Activated gamma-delta T cell treated with Interleukin-2 at 50 U/mL for 16 hours (primary cell): ENCODE data around the gene XK.
"Not testable (repeated sequence)": the region's sequence is repeated elsewhere in the genome, so short reads cannot be mapped to it uniquely, and the experiment has no call there.

Source experiments
- DNase-seq: peaks from one replicate; pipeline ENCODE4 v3.0.0-alpha.2; 2020

Gene XK, protein sequence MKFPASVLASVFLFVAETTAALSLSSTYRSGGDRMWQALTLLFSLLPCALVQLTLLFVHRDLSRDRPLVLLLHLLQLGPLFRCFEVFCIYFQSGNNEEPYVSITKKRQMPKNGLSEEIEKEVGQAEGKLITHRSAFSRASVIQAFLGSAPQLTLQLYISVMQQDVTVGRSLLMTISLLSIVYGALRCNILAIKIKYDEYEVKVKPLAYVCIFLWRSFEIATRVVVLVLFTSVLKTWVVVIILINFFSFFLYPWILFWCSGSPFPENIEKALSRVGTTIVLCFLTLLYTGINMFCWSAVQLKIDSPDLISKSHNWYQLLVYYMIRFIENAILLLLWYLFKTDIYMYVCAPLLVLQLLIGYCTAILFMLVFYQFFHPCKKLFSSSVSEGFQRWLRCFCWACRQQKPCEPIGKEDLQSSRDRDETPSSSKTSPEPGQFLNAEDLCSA

DNA sequence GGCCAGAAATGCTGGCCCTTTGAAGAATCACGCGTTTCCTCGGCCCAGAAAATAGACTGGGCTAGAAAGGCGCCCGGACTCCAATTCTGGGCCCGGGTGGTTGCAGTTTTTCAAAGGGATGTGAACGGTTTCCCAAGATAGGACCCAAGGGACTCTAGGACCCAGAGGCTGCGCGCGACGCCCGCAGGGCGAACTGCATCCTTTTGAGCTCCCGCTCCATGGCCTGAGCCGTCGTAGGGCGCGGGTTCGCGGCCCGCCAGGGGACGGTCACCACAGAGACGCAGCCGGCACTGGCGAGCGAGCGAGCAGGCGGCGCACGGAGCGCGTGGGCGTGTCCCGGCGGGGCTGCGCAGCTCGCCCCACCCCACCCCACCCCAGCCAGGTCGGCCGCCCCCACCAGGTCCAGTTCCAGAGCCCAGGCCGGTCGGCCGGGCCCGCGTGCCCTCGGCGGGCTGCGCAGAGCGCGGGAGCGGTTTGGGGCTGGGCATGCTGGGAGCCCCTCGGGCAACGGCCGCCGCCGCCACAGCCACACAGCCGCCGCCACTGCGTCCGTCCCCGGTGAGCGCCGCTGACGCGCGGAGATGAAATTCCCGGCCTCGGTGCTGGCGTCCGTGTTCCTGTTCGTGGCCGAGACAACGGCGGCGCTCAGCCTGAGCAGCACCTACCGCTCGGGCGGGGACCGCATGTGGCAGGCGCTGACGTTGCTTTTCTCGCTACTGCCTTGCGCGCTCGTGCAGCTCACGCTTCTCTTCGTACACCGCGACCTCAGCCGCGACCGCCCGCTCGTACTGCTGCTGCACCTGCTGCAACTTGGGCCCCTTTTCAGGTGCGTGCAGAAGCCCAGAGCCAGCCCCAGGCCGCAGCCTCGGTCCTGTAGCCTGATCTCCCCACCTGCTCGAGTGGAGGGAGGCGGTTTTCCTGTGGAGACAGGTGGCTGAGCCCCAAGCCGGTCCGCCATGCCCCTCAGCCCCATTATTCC is at the start of gene XK:
Gene XK, plus strand, starts transcription at position 411 of the 979 bp plus-strand sequence. Its CDS starts 171 bp downstream, at position 582.
- peak; percentile 7 for DNase-seq

DNA sequence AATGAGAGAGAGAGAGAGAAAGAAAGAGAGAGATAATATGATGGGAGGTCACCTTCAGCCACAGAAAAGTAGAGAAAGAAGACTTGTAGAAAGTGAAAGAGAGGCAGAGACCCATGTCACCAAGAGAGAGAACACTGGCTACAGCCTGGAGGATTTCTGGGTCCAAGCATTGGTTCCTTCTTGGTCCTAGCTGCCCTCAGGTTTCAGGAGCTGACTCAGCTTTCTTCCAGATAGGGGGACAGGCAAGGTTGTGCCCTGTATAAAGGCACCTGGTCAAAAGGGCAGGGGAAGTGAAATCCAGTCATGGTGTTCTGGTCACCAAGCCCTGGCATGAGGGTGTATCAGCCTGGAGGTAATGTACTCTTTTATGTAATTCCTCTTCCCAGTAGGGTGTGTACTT is 47.5 kb upstream of the XK start:
- DNase-seq: no peak

DNA sequence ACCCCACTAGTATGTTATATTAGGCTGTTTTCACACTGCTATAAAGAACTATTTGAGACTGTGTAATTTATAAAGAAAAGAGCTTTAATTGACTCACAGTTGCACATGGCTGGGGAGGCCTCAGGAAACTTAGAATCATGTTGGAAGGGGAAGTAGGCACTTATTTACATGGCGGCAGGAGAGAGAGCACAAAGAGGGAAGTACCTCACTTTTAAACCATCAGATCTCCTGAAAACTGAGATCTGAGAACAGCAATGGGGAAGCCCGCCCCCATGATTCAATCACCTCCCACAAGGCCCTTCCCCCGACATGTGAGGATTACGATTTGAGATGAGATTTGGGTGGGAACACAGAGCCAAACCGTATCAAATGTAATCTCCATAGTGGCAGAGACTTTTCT is 45.4 kb upstream of the XK start:
- DNase-seq: no peak

DNA sequence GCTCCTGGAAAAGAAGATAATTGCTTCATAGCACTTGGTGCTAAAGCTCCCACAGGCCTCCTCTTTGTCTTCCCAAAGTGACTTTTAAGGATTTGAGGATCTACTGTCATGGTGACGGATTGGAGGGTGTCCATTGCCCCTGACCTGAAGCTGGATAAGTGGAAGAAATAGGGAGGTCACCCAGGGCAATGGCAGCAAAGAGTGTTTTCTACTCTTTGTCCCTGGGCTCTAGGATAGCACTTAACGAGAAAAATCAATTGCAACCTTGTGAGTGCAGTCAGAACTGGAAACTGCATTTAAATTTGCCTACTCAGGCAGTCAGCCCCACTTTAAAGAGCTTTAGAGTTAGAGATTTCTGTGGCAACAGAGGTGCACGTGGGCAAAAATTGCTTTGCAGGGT is 43.7 kb upstream of the XK start:
- DNase-seq: no peak

DNA sequence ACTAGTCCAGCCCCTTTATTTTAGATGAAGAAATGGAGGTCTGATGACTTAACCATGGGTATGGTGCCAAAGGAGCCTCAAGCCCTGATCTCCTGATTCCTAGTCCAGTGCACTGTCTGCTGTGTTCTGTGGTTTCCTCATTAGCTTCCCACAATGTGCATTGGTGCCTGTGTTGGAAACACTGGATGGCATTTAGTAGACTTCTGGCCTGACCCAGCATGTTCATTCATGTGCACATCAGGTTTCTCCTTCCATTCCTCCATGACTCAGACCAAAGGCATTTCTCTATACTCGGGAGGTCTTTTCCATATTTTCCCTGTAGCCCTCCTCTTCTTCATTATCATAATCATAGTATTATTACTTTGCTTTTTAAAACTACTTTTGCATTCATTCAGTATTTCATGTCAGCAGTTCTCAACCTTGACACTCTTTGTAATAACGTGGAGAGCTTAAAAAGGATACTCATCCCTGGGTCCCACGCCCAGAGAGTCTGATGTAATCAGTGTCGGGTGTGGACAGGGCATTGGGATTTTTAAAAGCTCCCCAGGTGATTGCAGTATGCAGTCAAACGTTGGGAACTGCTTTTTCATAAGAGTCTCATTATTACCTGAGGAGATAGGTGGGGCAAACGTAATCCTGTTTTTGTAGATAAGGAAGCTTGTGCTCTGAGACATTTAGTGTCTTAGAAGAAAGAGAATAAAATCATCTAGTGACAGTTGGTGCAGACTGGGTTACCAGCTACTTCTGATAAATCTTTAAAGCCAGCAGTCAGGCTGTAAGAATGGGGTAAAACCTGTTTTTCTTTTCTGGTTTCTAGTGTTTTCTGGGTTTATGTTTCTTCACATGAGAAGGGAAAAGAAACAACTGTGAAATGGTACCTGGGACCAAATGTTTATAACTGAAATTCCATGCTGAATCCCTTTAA is 40.9 kb upstream of the XK start:
- DNase-seq: no peak

DNA sequence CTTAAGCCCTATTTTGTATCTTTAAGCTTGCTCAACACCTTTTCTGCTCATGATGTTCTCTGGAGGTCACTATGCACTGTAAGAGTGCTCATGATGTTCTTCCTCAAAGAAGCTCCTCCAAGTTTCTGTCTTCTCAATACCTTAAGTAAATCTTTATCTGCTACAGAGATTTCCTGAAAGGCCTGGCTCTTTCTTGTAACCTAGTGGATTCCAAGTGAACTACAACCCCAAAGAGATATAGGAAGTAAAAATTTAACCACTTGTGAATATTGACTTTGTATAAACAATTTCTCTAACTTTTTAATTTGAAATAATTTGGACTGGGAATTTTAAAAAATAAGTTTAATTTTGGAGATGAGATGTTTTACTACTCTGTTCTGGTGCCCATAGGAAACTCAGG is 39.3 kb upstream of the XK start:
- no peak for DNase-seq

DNA sequence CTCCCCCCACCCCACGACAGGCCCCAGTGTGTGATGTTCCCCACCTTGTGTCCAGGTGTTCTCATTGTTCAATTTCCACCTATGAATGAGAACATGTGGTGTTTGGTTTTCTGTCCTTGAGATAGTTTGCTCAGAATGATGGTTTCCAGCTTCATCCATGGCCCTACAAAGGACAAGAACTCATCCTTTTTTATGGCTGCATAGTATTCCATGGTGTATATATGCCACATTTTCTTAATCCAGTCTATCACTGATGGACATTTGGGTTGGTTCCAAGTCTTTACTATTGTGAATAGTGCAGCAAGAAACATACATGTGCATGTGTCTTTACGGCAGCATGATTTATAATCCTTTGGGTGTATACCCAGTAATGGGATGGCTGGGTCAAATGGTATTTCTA is 34.7 kb upstream of the XK start:
- not testable (repeated sequence) for DNase-seq

DNA sequence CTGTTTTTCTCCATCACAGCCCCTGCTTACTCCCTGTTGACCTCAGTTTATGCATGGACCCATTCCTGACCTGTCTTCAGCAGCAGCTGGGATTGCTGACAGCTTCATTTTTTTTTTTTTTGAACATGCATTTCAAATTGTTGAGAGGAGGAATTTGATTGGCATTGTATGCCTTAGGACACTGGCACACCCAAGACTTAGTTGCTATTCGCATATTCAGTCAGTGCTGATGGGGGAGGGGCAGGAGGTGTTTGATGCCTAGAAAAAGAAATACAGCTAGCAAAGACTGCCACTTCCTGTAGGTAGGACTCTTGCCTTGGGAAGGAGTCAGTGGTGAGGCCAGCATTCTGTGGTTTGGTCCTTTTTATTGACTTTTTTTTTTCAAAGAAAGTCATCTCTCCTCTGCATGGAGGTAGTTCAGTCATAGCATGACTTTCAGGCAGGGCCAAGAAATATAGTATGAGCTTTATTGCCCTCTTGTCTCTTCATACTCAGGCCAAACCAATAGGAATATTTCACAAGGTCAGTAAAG is 33.6 kb upstream of the XK start:
- DNase-seq: no peak

DNA sequence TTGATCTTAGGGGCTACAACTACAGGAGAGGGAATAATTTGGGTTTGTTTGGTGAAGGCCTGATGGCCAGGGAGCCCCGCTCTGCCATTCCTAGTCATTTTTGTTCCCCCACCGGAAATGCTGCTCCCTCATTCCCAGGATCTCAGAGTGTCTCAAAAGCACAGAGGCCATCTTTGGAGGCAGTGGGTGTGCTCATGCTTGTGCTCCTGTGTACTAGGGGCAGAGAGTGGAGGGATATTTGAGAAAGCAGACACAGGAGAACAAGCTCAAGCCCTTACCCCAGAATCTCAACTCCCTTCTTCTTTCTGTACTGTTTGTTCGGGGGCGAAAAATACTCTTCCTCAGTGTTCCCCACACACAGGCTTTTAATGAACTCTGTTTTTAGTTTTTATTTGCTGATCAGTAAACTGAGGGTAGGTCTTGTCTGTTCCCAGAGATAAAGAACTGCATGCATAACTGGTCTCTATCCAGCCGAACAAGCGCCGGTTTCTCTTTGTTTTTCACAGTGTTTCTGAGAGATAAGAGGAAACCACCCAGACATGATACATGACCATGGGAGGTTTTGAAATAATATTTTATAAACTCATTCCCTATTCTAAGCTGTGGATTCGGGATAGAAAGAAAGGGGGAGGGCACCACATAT is 32.9 kb upstream of the XK start:
- no peak for DNase-seq

DNA sequence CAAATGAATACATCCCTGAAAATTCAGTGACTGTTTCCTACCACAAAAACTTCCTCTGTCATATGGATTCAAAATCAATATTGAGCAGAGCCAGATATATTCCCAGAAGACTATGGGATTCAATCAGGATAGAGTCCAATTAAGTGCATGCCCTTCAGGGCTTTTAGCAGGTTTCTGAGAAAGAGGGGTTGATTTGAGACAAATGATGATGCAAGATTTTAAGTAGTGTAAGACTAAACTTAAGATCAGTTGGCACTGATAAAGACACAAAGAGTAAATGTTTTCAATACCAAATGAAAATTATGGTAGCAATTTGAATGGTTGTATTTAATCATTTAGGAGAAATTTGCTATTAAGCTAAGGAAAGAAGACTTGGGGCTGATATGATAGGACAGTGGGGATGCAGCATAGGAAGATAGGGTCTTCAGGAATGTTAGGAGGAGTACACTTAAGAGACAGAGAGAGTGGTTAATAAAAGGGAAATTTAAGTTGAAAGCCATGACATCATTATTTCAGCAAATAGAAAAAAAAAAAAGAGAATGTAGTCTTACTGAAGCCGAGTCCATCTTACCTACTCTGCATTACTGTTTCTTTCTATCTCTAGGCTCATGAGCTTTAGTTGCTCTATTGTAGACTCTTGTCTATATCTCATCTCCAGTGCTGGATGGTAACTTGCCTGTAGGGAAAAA is 32.0 kb upstream of the XK start:
- no peak for DNase-seq

DNA sequence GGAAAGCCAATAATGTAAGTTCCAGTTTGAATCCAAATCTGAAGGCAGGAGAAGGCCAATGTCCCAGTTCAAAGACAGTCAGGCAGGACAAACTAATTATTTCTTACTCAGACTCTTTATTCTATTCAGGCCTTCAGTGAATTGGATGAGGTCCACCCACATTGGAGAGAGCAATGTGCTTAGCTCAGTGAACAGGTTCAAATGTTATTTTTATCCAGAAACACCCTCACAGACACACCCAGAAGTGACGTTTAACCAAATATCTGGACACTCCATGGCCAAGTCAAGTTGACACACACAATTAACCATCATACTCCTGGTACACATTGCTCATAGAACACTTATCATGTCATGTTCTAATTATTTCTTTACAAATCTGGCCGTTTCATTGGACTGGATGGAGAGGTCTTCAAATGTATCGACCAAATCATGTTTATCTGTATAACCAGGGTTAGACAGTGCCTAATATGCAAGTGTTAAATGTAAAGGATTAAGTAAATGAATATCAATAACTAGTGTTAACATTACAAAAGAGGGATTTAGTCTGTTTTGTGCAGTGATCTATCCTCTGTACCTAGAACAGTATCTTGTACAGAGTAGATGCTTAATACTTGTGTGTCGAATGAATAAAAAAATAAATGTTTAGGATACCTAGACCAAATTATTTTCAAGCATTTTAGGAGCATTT is 27.1 kb upstream of the XK start:
- DNase-seq: no peak

DNA sequence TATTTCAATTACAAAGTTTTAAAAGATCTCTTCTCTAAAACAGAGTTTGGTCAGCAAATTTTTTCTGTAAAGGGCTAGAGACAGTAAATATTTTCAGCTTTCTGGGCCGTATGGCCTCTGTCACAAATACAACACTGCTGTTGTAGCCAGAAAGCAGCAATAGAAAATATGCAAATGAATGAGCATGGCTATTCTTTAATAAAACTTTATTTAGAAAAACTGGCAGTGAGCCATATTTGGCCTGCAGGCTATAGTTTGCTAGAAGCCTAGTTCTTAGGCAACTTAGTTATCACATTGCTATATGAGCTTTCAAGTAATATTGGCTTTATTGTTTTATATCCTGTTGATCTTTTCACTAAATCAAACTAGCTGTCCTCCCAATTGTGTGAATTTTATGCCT is 26.5 kb upstream of the XK start:
- no peak for DNase-seq

DNA sequence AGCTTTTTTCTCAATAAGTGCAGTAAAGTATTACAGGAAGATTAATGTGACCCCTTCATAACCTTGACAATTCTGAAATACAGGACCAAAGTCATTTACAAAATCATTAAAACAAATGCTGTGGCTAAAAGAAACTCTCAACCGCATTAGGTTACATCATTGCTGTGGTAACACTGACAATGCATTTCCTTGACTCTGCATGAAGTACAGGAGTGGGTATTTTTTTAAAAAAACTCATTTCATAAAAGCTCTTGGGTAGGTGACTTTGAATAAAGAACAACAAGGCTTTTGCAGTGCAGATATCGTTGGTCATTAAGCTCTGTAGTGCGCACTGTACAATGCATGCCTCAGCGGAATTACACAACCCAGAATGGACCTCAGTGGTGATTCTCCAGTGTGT is 23.4 kb upstream of the XK start:
- no peak for DNase-seq

DNA sequence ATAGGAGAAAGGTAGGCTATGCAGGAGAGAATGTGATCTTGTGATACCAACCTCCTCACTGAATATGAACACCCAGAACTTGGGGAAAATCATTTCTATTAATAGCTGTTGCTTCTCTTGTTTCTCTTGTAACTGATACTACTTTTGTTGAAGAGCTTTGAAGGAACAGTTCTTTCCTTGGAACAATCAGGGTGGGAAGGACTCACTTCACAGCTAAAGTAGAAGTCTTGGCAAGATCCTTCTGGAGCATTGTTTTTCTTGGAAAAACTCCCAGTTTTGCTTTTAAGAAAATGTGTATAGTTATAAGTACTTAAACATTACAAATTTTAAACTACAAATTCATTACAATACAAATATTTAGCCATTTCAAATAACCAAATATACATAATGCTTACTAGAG is 19.1 kb upstream of the XK start:
- DNase-seq: no peak

DNA sequence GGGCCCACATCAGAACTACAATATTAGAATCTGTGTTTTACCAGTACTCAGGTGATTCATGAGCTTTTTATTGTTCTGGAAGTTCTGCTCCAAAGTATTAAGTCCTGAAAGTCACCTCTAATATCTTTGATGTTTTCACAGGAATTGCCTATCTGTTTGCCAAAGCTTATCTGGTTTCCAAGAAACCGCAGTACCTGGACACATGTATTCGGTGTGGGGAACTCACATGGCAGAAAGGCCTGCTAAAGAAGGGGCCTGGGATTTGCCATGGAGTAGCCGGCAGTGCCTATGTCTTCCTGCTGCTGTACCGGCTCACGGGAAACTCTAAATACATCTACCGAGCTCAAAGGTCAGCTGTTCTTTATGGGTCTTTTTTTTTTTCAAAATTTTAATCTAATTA is 18.4 kb upstream of the XK start:
- no peak for DNase-seq

DNA sequence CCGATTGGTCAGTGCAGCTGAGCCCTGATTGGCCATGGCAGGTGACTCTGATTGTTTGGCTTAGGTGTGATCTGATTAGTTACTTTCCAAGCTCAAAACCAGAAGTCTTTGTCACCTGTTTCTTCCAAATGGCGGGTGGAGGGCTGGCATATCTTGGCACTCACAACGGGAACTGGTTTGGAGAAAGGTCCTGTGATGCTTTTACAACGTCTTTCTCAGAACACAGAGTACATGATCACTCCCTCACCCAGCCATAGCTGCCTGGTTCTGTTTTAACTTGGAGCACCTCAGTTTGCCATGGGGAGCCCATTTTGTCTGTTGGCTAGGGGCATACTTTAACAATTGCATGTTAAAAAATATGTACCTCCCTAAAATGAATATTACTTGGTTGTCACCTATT is 13.0 kb upstream of the XK start:
- DNase-seq: no peak

DNA sequence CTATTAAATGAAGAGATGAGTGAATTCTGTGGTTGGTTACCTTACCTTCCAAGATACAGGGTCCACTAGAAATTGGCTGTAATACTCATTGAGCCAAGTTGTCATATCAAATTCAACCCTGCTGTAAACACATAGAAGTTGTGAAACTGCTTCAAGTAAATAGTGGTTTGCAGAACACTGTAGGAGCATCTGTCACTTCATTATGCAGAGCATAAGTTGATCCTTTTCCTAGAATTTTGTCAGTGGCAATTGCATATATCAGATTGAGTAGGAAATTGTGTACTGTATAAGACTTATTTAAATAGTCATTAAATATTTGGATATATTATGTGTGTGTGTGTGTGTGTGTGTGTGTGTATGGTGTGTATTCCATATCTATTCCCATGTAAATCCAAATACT is 8.8 kb upstream of the XK start:
- no peak for DNase-seq

DNA sequence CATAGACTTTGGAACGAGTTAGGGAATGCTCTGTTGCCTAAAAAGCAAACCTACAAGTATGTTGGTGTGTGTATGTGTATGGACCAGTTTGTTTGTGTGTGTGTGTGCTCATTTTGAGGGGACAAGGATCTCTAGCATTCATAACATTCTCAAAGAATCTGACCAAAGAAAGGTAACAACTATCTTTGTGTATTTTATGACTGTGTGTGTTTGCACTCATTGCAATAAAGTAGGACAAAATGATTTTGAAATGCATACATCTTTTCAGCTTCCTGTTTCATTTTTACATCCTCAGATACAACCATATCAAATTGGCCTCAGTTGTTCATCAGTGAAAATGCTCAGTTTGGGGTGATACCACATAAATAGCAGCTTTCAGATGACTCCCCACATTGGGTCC is 8.3 kb upstream of the XK start:
- no peak for DNase-seq

DNA sequence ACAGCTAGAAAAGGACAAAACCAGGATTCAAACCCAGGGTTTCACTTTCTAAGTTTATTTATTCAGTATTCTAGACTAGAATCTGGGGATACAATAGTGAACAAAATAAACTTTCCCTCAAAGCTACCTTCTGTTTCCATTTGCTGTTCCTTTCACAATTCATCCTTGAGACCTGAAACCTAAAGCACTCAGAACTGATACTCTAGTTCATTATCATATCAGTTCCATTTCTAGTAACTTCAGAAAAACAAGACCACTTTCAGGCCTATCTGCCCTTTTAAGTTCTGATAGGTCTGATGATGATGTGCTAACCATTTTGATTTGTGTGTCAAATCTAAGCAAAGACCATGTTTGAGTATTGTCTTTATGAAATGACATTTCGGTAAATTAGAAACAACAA is 7.8 kb upstream of the XK start:
- no peak for DNase-seq

DNA sequence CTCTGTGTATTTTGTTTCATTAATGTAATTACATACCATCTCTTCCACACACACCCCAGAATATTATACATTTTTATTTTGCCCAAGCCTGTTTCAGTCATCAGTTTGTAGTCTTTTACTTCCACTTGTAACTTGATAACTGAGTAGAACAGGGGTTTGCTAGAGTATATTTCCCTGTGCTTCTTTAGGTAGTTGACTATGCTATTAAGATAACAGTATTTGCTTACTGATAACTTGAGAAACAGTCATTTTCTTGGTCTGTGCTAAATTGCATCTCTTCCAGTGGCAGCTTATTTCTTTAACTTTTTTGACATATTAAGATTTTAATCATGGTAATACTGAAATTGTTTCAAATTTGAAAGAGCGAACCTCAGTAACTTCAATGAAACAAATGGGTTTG is 7.0 kb upstream of the XK start:
- no peak for DNase-seq

DNA sequence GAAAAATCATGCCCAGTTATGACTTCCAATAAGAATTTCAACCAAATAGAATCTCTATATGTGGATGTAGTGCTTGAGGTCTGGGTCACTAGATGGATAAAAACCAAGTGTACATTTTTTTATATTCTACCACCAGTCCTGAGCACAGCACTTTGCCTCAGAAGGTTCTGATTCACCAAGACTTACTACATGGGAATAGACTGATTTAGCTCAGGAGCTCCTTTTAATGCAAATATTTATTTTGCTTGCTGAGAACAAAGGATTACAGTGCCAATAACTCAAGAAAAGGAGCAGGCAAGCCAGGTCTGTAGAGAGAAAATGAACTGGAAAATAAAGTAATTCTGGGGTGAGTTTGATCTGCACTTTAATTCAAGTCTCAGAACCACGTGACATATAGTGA is 6.4 kb upstream of the XK start:
- no peak for DNase-seq
